ENCODE measurements around the gene RIN3. TPM values are rescaled to one million over a fixed set of nuclear protein-coding genes. Genes with fewer than 3 reads are reported as not detected.

RIN3 gene
- total and polyA plus RNA-seq, 10 of the 15 experiments (the other 5 are each of a cell fraction or from before 2014, with no cell fraction given) = 0.91 to 23.3 (median 6.3) TPM

- TF ChIP-seq, protein P1, sequence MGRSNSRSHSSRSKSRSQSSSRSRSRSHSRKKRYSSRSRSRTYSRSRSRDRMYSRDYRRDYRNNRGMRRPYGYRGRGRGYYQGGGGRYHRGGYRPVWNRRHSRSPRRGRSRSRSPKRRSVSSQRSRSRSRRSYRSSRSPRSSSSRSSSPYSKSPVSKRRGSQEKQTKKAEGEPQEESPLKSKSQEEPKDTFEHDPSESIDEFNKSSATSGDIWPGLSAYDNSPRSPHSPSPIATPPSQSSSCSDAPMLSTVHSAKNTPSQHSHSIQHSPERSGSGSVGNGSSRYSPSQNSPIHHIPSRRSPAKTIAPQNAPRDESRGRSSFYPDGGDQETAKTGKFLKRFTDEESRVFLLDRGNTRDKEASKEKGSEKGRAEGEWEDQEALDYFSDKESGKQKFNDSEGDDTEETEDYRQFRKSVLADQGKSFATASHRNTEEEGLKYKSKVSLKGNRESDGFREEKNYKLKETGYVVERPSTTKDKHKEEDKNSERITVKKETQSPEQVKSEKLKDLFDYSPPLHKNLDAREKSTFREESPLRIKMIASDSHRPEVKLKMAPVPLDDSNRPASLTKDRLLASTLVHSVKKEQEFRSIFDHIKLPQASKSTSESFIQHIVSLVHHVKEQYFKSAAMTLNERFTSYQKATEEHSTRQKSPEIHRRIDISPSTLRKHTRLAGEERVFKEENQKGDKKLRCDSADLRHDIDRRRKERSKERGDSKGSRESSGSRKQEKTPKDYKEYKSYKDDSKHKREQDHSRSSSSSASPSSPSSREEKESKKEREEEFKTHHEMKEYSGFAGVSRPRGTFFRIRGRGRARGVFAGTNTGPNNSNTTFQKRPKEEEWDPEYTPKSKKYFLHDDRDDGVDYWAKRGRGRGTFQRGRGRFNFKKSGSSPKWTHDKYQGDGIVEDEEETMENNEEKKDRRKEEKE (IDR thresholded peaks at IDR 0.05) = no peak
Measured at GRCh38 chr14:92605274-92605940, 91.8 kb downstream of the RIN3 start (continued).

- no peak for ATAC-seq
- intact Hi-C loops (cut with micrococcal nuclease; ENCODE audit: unreplicated experiment) = no loop called here
- RAD21 ChIA-PET (ENCODE audit: unreplicated experiment) = interaction anchor here (1.4 kb wide), 1 partner anchor 18 kb away, joined by 5 read pairs; no protein-coding TSS in a partner anchor
- no TSS peak for BruUV-seq (replicated peaks)
- 97% methylated on average over 3 of the region's 3 CpGs for WGBS (ENCODE audit: insufficient coverage, insufficient replicate concordance, low lambda C conversion rate, missing lambda C conversion rate)
- no peak for FAIRE-seq
- no peak overlapping the region for H2AFZ ChIP-seq (ENCODE audit: control insufficient read depth, low read depth, low read length)
- H3K27ac ChIP-seq (ENCODE audit: control insufficient read depth, insufficient read depth) = no peak overlapping the region
- SMC1A ChIA-PET (ENCODE audit: uncharacterized antibody, unreplicated experiment) = interaction anchor here (0.6 to 2.7 kb wide), 4 partner anchors 18 to 78 kb away, joined by 4 to 14 read pairs (median 4); no protein-coding TSS in a partner anchor
- no peak overlapping the region for H3K4me2 ChIP-seq (ENCODE audit: control insufficient read depth, insufficient read depth)
- H4K20me1 ChIP-seq (ENCODE audit: control insufficient read depth, insufficient read depth) = no peaks in the 10 kb centered on the region
- DNase-seq (ENCODE audit: low read depth, low spot score) = no peak
- H3K79me2 ChIP-seq (ENCODE audit: control insufficient read depth, insufficient read depth, low read length) = no peaks in the 10 kb centered on the region
- in situ Hi-C loops (cut with MboI) = no loop called here
- no peaks in the 10 kb centered on the region; a peak in 2 of 4 replicates for H3K36me3 ChIP-seq (ENCODE audit: control insufficient read depth in 2 of 2, insufficient read depth in 2 of 2, low read length in 1 of 2)
- no peak overlapping the region for H3K4me3 ChIP-seq
- no peaks in the 10 kb centered on the region for H3K4me1 ChIP-seq (ENCODE audit: control insufficient read depth, insufficient read depth, low read length)
- H3K27me3 ChIP-seq (replicated peaks in 1 of 2; ENCODE audit: control insufficient read depth in 2 of 2, insufficient read depth in 2 of 2, low read length in 1 of 2) = no peaks in the 10 kb centered on the region
- H3K9ac ChIP-seq (ENCODE audit: control insufficient read depth, insufficient read depth, low read length) = no peak overlapping the region
- CTCF ChIA-PET = interaction anchor here (1.2 kb wide), 1 partner anchor 63 kb away, joined by 4 read pairs; no protein-coding TSS in a partner anchor
- no peaks in the 10 kb centered on the region; the same call in 2 of the 3 replicates for H3K9me3 ChIP-seq (replicated peaks; ENCODE audit: control insufficient read depth, insufficient read depth, low read length)
- POLR2A ChIA-PET = interaction anchor here (0.5 kb wide), 1 partner anchor 40 kb away, joined by 3 read pairs; no protein-coding TSS in a partner anchor
- TF ChIP-seq POLR2AphosphoS5 (IDR thresholded peaks at IDR 0.05; ENCODE audit: low read length) (no peak), NFIC (IDR thresholded peaks at IDR 0.05; ENCODE audit: low read depth, low read length) (no peak), CHD2 (IDR thresholded peaks at IDR 0.05; ENCODE audit: borderline replicate concordance, low read depth, low read length) (no peak), EGR1 (IDR thresholded peaks at IDR 0.05; ENCODE audit: borderline replicate concordance in 1 of 2, low read depth in 2 of 2, low read length in 2 of 2) (no peak), NKRF (conservative IDR thresholded peaks at IDR 0.05) (no peak), SPI1 (IDR thresholded peaks at IDR 0.05; ENCODE audit: borderline replicate concordance, insufficient read depth, low read depth, low read length) (no peak), RB1 (IDR thresholded peaks at IDR 0.05; ENCODE audit: borderline replicate concordance) (no peak), RAD21 (IDR thresholded peaks at IDR 0.05; ENCODE audit: insufficient read depth, low read depth, low read length) (no peak), LARP7 (IDR thresholded peaks at IDR 0.05) (no peak)
- TF ChIP-seq, protein P2, sequence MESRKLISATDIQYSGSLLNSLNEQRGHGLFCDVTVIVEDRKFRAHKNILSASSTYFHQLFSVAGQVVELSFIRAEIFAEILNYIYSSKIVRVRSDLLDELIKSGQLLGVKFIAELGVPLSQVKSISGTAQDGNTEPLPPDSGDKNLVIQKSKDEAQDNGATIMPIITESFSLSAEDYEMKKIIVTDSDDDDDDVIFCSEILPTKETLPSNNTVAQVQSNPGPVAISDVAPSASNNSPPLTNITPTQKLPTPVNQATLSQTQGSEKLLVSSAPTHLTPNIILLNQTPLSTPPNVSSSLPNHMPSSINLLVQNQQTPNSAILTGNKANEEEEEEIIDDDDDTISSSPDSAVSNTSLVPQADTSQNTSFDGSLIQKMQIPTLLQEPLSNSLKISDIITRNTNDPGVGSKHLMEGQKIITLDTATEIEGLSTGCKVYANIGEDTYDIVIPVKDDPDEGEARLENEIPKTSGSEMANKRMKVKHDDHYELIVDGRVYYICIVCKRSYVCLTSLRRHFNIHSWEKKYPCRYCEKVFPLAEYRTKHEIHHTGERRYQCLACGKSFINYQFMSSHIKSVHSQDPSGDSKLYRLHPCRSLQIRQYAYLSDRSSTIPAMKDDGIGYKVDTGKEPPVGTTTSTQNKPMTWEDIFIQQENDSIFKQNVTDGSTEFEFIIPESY (IDR thresholded peaks at IDR 0.05) = no peak
- TF ChIP-seq, protein P3, sequence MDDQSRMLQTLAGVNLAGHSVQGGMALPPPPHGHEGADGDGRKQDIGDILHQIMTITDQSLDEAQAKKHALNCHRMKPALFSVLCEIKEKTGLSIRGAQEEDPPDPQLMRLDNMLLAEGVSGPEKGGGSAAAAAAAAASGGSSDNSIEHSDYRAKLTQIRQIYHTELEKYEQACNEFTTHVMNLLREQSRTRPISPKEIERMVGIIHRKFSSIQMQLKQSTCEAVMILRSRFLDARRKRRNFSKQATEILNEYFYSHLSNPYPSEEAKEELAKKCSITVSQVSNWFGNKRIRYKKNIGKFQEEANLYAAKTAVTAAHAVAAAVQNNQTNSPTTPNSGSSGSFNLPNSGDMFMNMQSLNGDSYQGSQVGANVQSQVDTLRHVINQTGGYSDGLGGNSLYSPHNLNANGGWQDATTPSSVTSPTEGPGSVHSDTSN (IDR thresholded peaks at IDR 0.05; ENCODE audit: insufficient replicate concordance, low read depth, low read length) = no peak
Measured at GRCh38 chr14:92607251-92607650, 93.7 kb downstream of the RIN3 start.
